Suppressor macrophage (primary cell): ENCODE results near the gene STEAP3.

Experiments used
- DNase-seq, 4 experiments: peaks; one replicate each; pipeline ENCODE4 v3.0.0-alpha.2; 2020 to 2022
- total RNA-seq, 17 experiments: gene quantifications; one replicate each; lab custom pipeline; 2026; ENCODE audit warnings: mixed read lengths in 6 of 17, inconsistent platforms in 3 of 17; lab: John Stamatoyannopoulos, UW

STEAP3 gene, protein sequence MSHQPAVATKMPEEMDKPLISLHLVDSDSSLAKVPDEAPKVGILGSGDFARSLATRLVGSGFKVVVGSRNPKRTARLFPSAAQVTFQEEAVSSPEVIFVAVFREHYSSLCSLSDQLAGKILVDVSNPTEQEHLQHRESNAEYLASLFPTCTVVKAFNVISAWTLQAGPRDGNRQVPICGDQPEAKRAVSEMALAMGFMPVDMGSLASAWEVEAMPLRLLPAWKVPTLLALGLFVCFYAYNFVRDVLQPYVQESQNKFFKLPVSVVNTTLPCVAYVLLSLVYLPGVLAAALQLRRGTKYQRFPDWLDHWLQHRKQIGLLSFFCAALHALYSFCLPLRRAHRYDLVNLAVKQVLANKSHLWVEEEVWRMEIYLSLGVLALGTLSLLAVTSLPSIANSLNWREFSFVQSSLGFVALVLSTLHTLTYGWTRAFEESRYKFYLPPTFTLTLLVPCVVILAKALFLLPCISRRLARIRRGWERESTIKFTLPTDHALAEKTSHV
- total RNA-seq, result 21.0 to 122 (median 36.0) reads per million in 17 experiments

GRCh38 chr2:119223521-119224390 lies at the start of gene STEAP3:
Gene STEAP3, plus strand, starts transcription at chr2:119223834. Its CDS starts 7,179 bp downstream, at chr2:119231013.
- DNase-seq, result peak; percentile 73 to 86 (median 78)

GRCh38 chr2:119174216-119174992 lies 49.2 kb upstream of the STEAP3 start:
- DNase-seq, result peak; percentile 68 to 85 (median 80)

GRCh38 chr2:119174993-119175347 lies 48.7 kb upstream of the STEAP3 start:
- DNase-seq, result no peak

GRCh38 chr2:119175517-119175916 lies 48.1 kb upstream of the STEAP3 start:
- DNase-seq, result no peak

GRCh38 chr2:119177171-119177837 lies 46.3 kb upstream of the STEAP3 start:
- DNase-seq, result no peak

DNA sequence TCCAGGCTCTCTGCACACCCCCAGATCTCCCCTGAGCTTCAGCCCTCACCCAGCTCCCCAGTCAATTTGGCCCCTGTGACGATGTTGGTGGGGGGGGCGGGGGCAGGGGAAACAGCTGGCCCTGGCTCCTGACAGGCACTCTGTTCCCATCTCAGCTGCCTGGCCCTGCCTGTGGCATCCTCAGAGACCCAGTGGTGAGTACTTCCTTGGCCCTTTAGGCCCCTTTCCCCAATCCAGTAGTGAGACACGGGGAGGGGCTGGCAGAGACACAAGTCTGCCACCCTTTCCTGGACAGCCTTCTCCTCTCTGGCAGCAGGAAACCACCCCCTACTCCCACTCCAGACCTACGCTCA lies 45.8 kb upstream of the STEAP3 start:
- no peak for DNase-seq

DNA sequence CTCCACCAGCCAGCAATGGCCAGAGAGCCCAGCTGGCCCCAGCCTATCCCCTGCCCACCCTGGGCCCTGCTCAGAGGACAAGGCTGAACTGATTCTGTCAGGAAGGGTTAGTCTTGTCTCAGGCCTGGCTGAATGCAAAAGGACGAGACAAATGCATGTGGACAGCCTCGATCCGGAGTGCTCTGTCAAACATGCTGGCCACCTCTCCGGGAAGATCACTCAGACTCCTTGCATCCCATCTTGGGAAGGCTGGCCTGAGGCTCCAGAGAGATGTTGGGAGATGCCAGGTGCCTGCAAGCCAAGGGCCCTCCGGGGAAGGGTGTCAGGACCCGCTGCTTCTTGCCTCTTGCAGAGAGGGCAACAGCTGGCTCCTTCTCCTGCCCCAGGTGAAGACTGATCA lies 44.9 kb upstream of the STEAP3 start:
- no peak for DNase-seq

GRCh38 chr2:119179202-119179601 lies 44.4 kb upstream of the STEAP3 start:
- DNase-seq, result no peak

GRCh38 chr2:119179991-119180390 lies 43.6 kb upstream of the STEAP3 start:
- DNase-seq, result no peak

DNA sequence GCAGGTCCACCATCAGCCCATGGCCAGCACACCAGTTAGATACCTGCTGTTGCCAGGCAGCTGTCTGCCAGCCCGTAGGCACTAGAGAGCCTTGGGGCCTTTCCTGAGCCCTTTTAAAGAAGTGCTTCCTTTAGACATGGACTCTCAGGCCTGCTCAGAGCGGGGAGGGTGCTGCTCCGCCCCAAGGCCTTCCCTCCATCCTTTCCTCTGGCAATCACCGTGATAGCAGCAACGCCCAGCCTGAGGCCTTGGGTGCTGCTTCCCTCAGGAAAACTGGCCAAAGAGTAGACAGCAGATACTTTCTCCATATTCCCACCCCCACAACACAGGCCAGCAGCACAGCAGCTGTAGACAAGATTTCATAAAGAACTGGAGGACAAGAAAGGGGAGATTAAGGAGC lies 42.7 kb upstream of the STEAP3 start:
- DNase-seq, result no peak

DNA sequence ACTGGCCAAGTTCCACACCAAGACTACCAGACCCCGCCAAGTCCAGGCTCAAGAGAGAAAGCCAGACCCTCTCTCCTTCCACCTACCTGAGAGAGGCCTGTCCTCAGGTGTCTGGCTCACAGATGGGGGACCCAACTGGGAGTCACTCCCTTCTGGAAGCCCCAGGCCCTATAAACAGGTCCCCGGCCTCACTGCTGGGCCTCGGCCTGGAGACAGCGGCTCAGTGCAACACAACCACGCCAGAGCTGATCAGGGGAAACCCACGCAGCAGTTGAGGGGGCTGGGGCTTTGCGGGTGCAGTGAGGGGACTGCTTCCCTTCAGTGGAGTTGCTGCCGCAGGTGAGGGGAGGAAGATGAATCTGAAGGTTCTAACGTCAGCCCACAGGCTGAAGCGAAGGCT lies 42.2 kb upstream of the STEAP3 start:
- DNase-seq, result no peak

- DNase-seq, result no peak
Measured at GRCh38 chr2:119181791-119182445, 41.7 kb upstream of the STEAP3 start.

DNA sequence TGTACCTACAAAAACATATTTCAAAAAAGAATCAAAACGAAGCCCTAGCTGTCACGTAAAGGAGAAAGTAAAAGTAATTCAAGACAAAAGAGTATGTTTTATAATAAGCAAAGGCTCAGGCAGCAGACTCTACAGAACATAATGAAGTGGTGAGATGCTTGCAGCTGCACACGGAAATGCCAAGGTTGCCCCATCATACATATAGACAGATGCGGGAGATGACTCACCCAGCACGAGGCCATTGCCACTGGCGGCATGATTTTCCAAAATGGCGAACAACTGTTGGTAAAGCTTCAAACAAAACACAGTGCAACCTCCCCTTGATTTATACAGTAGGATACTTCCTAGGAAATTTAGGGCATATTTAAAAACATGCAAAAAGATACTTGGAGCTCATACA lies 39.1 kb upstream of the STEAP3 start:
- DNase-seq, result no peak

DNA sequence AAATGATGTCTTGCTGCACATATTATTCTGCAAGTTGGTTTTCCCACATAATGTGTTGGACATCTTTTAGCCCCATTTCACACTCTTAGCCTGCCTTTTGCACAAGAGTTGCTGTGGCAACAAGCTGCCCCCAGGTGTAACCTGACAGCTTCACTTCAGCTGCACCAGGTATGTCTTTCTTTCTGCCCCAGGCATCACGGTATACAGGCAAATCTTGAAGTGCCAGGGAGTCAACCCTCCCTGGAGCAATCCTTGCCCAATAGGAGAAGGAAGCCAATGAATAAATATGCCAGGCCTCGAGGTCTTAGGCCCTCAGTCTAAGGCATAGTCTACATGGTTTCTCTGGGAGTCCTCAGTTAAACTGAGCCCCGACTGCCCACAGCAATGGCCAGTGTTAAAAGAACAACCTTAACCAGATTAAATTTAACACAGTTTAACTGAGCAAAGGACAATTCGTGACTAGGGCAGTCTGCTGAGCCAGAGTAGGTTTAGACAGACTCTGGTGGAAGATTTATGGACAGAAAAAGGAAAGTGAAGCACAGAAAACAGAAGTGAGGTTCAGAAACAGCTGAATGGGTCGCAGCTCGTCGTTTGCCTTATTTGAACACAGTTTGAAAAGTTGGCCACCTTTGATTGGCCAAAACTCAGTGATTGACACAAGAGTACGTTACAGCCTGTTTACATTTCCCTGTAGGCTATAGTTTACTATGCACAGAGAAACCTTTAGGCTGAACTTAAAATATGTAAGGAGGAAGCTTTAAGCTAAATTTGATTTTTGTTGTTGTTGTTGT lies 33.1 kb upstream of the STEAP3 start:
- DNase-seq, result peak in 1 of 4 experiments; percentile 13

GRCh38 chr2:119192893-119193292 lies 30.7 kb upstream of the STEAP3 start:
- no peak for DNase-seq

GRCh38 chr2:119195001-119195400 lies 28.6 kb upstream of the STEAP3 start:
- DNase-seq, result no peak

- DNase-seq, result no peak
Measured at GRCh38 chr2:119195887-119196286, 27.7 kb upstream of the STEAP3 start.

DNA sequence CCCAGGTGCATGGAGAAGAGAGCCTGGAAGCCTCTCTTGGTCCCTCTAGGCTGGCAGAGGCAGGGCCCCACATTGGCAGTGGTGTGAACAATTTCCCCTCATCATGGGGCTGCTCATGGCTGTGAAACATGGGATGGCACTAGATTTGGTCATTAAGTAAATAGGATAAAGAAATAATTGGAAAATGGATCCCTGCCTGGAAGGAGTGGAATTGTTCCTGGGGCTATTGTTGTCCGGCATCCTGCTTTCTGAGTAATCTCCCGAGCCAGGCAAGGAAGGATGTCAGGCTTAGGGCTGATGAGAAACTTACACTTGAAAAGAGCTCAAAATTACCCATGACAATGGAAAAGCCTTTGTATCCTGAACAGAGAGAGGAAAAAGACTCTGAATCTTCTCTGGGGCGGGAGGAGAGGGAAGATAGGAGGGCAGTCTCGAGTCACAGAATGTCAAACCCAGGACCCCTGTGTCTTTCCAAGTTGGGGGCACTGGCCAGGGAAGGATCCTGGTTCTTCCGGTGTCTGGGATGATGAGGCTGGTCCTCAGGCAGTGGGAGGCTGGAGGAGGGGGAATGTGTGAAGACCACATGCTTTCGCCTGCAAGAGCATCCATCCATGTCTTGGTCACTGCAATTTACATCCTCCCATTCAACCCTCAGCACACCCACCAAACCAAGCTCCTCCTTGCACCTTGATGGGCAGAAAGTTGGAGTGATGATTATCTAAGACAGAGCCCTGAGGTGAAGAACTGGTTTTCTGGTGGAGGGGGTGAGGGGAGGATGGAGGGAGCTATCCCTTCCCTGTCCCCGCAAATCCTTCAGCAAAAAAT lies 27.1 kb upstream of the STEAP3 start:
- DNase-seq, result no peak

GRCh38 chr2:119197126-119197405 lies 26.6 kb upstream of the STEAP3 start:
- no peak for DNase-seq
